A549 (cell line): Measurements from ENCODE around the gene TSPAN10. TPM values are rescaled to one million over a fixed set of nuclear protein-coding genes. Genes with fewer than 3 reads are reported as not detected.

Source experiments
- ATAC-seq, 2 experiments: fragments of 200-7000 bp in 1 of 2; fragments of >200 bp in 1 of 2; cut with Nextera tagmentation in 1 of 2; cut with Tn5 transposase in 1 of 2; 3 replicates each; pipeline versions ENCODE4 v1.8.0 to v1.9.1; 2018 to 2020; ENCODE audit warnings: mild to moderate bottlenecking in 1 of 2, moderate library complexity in 1 of 2
- CTCF ChIA-PET: fragments of 300-600 bp; sonication (Branson Sonifier 250); formaldehyde crosslinking; extraction: SDS; loops from one replicate; lab custom pipeline; 2021; ENCODE audit warnings: antibody characterized with exemption, inconsistent platforms; lab: Yijun Ruan, JAX
- POLR2A ChIA-PET: fragments of 350-600 bp; formaldehyde crosslinking; extraction: SDS; loops from one replicate; lab custom pipeline; 2021; ENCODE audit warnings: antibody characterized with exemption, inconsistent platforms; lab: Yijun Ruan, JAX
- DNase-seq, 2 experiments: peaks; one replicate each; pipeline versions ENCODE4 v3.0.0 to v3.0.0-alpha.2; 2011 to 2016; ENCODE audit warnings: low read depth in 1 of 2, low spot score in 1 of 2
- FAIRE-seq: peaks from 2 replicates; lab custom pipeline; 2011; peaks lifted over from hg19 to GRCh38; lab: Jason Lieb, UNC
- H3K27ac ChIP-seq, 2 experiments: fragments of >200 bp; sonication (Bioruptor Twin); formaldehyde crosslinking; 3 replicates each; pipeline ENCODE4 v1.5.1; 2016 to 2017
- H3K4me1 ChIP-seq: fragments of >200 bp; sonication (Bioruptor Twin); formaldehyde crosslinking; 3 replicates; pipeline ENCODE4 v1.6.1; 2016
- H3K4me2 ChIP-seq: fragments of >200 bp; sonication (Bioruptor Twin); formaldehyde crosslinking; 3 replicates; pipeline ENCODE4 v1.6.1; 2016
- H3K4me3 ChIP-seq: fragments of >200 bp; sonication (Bioruptor Twin); formaldehyde crosslinking; 3 replicates; pipeline ENCODE4 v1.5.1; 2016
- H3K9me3 ChIP-seq: fragments of >200 bp; sonication (Bioruptor Twin); formaldehyde crosslinking; 3 replicates; pipeline ENCODE4 v1.6.1; 2016
- CBX8 ChIP-seq: fragments of 200-600 bp; sonication (generic); IDR thresholded peaks from 2 replicates; pipeline ENCODE4 v1.6.1; 2016
- EHMT2 ChIP-seq: fragments of 200-600 bp; sonication (generic); IDR thresholded peaks from 2 replicates; pipeline ENCODE4 v1.6.1; 2016; ENCODE audit warnings: antibody characterized with exemption, low read depth, mild to moderate bottlenecking, moderate library complexity
- FOSL2 ChIP-seq, 2 experiments: fragments of 450-650 bp in 1 of 2; fragments of >200 bp in 1 of 2; sonication (Bioruptor Twin) in 1 of 2; formaldehyde crosslinking; IDR thresholded peaks; 2 replicates each; pipeline versions ENCODE4 v1.5.0 to v1.6.1; 2016 to 2020; ENCODE audit warnings: mild to moderate bottlenecking in 1 of 2, moderate library complexity in 1 of 2
- HDAC2 ChIP-seq: fragments of 200-600 bp; sonication (generic); IDR thresholded peaks from 2 replicates; pipeline ENCODE4 v1.6.1; 2016
- HOXA7 ChIP-seq: fragments of 250-450 bp; sonication (Bioruptor Pico); IDR thresholded peaks from 2 replicates; pipeline ENCODE4 v1.5.0; 2020; ENCODE audit warnings: mild to moderate bottlenecking, moderate library complexity
- HOXB13 ChIP-seq: fragments of 250-450 bp; sonication (Bioruptor Pico); IDR thresholded peaks from 2 replicates; pipeline ENCODE4 v1.5.0; 2020; ENCODE audit warnings: low read depth, mild to moderate bottlenecking, moderate library complexity
- JUN ChIP-seq, 2 experiments: fragments of >200 bp; sonication (Bioruptor Twin); formaldehyde crosslinking; IDR thresholded peaks; 2 replicates in 1 of 2; 3 replicates in 1 of 2; pipeline ENCODE4 v1.6.1; 2016 to 2017
- JUNB ChIP-seq: fragments of >200 bp; sonication (Bioruptor Twin); formaldehyde crosslinking; IDR thresholded peaks from 2 replicates; pipeline ENCODE4 v1.6.1; 2016
- NPAS2 ChIP-seq: fragments of 250-450 bp; sonication (Bioruptor Pico); IDR thresholded peaks from 2 replicates; pipeline ENCODE4 v1.8.0; 2022; ENCODE audit warnings: mild to moderate bottlenecking, moderate library complexity, borderline replicate concordance
- NR3C1 ChIP-seq: fragments of >200 bp; sonication (Bioruptor Twin); formaldehyde crosslinking; IDR thresholded peaks from 3 replicates; pipeline ENCODE4 v1.6.1; 2017
- PHF8 ChIP-seq: fragments of 200-600 bp; sonication (generic); IDR thresholded peaks from 2 replicates; pipeline ENCODE4 v1.6.1; 2016; ENCODE audit warnings: low read depth, mild to moderate bottlenecking, antibody characterized with exemption, moderate library complexity, borderline replicate concordance
- RARB ChIP-seq: fragments of 250-450 bp; sonication (Bioruptor Pico); IDR thresholded peaks from 2 replicates; pipeline ENCODE4 v1.8.0; 2021; ENCODE audit warnings: mild to moderate bottlenecking, moderate library complexity
- ZC3H11A ChIP-seq: fragments of 450-650 bp; IDR thresholded peaks from 2 replicates; pipeline ENCODE4 v1.6.1; 2014; ENCODE audit warnings: antibody characterized with exemption, mild to moderate bottlenecking
- ZNF302 ChIP-seq: fragments of 250-450 bp; sonication (Bioruptor Pico); IDR thresholded peaks from 2 replicates; pipeline ENCODE4 v1.9.0; 2021; ENCODE audit warnings: inconsistent platforms, mild to moderate bottlenecking, moderate library complexity
- WGBS: methylation state at CpG from one replicate; pipeline ENCODE4 v1.1.6; 2017; ENCODE audit errors: missing lambda C conversion rate; 5-methylcytosine and 5-hydroxymethylcytosine counted together
- polyA plus RNA-seq, 4 experiments: library from polyadenylated mRNA; depleted of rRNA in 3 of 4; stranded (reverse); fragments of >200 nt; fragmentation: RNase III in 1 of 4; extraction: RNeasy Plus Mini Kit Qiagen cat#74134 plus additional on column Dnase treatment in 1 of 4; gene quantifications; 2 replicates in 3 of 4; 3 replicates in 1 of 4; pipeline ENCODE4 v1.2.3, GENCODE V29; 2011 to 2017
- TF ChIP-seq, protein P1 (sequence below): fragments of >200 bp; sonication (Bioruptor Twin); formaldehyde crosslinking; IDR thresholded peaks from 3 replicates; pipeline ENCODE4 v1.6.1; 2016
- TF ChIP-seq, protein P2 (sequence below): fragments of >200 bp; sonication (Bioruptor Twin); formaldehyde crosslinking; IDR thresholded peaks from 2 replicates; pipeline ENCODE4 v1.6.1; 2016
- TF ChIP-seq, protein P3 (sequence below): fragments of 450-650 bp; IDR thresholded peaks from 2 replicates; pipeline ENCODE4 v1.6.1; 2014; ENCODE audit warnings: antibody characterized with exemption
- TF ChIP-seq, protein P4 (sequence below): IDR thresholded peaks from 2 replicates; pipeline ENCODE4 v1.6.1; 2012

TSPAN10 gene
- polyA plus RNA-seq, 2 of the 4 experiments (the other 2 are of a cell fraction), result 1.4 to 6.3 TPM

DNA sequence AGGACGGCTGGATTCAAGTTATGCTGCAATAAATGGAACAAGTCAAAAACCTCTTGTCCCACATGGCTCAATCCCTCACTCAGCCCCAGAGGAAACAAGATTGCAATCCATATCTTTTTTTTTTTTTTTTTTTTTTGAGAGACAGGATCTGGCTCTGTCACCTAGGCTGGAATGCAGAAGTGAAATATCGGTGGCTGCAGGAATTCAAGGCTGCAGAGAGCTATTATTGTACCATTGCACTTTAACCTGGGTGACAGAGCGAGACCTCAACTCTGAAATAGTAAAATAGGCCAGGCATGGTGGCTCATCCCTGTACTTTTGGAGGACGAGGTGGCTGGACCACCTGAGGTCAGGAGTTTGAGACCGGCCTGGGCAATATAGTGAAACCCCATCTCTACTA is 22.0 kb downstream of the TSPAN10 start:
- TF ChIP-seq HOXB13 (CRISPR knock-in tag) (no peak), PHF8 (no peak)
- POLR2A ChIA-PET, result no interaction called here
- FAIRE-seq (no peak), DNase-seq (no peak), ATAC-seq (no peak)
- no peak overlapping the region for H3K27ac ChIP-seq
- H3K4me3 ChIP-seq, result no peak overlapping the region
- CTCF ChIA-PET, result interaction anchor here (1.2 to 2.0 kb wide), 2 partner anchors 18 to 43 kb away, joined by 3 to 5 read pairs; no protein-coding TSS in a partner anchor
- WGBS, result 83% methylated on average over 5 of the region's 5 CpGs
- no peaks in the 10 kb centered on the region for H3K4me1 ChIP-seq
- no peaks in the 10 kb centered on the region for H3K9me3 ChIP-seq
- no peak overlapping the region for H3K4me2 ChIP-seq

DNA sequence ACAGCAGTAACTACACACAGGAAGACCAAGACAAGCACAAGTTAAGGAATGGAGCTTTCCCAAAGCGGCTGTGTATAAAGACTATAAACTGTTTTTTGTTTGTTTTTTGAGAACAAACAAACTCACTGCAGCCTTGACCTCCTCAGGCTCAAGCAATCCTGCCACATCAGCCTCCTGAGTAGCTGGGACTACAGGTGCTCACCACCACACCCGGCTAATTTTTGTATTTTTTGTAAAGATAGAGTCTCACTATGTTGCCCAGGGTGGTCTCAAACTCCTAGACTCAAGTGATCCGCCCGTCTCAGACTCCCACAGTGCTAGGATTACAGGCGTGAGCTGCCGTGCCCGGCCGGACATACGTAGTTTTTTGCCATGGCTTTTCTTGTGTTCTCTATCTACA is 23.4 kb downstream of the TSPAN10 start:
- Histone ChIP-seq H3K27ac (no peak overlapping the region), H3K4me1 (peaks cover 6% of the 10 kb centered on the region), H3K4me2 (no peak overlapping the region), H3K9me3 (no peaks in the 10 kb centered on the region)
- ChIA-PET CTCF (interaction anchor here (1.2 to 2.0 kb wide), 3 partner anchors 9 to 19 kb away, joined by 3 to 5 read pairs (median 4); no protein-coding TSS in a partner anchor), POLR2A (interaction anchor here (0.7 kb wide), 1 partner anchor 43 kb away, joined by 3 read pairs; the partner anchor contains the start of gene MRPL12)
- peak; percentile 28 for FAIRE-seq
- no peak for DNase-seq
- ATAC-seq, result no peak
- TF ChIP-seq NR3C1 (no peak), JUNB (no peak), HOXA7 (CRISPR knock-in tag) (no peak), ZNF302 (no peak), CBX8 (no peak), NPAS2 (CRISPR knock-in tag) (no peak)
- TF ChIP-seq, protein P1, sequence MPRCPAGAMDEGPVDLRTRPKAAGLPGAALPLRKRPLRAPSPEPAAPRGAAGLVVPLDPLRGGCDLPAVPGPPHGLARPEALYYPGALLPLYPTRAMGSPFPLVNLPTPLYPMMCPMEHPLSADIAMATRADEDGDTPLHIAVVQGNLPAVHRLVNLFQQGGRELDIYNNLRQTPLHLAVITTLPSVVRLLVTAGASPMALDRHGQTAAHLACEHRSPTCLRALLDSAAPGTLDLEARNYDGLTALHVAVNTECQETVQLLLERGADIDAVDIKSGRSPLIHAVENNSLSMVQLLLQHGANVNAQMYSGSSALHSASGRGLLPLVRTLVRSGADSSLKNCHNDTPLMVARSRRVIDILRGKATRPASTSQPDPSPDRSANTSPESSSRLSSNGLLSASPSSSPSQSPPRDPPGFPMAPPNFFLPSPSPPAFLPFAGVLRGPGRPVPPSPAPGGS, result no peak
- TF ChIP-seq, protein P2, sequence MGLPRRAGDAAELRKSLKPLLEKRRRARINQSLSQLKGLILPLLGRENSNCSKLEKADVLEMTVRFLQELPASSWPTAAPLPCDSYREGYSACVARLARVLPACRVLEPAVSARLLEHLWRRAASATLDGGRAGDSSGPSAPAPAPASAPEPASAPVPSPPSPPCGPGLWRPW, result no peak
- TF ChIP-seq, protein P3, sequence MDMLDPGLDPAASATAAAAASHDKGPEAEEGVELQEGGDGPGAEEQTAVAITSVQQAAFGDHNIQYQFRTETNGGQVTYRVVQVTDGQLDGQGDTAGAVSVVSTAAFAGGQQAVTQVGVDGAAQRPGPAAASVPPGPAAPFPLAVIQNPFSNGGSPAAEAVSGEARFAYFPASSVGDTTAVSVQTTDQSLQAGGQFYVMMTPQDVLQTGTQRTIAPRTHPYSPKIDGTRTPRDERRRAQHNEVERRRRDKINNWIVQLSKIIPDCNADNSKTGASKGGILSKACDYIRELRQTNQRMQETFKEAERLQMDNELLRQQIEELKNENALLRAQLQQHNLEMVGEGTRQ, result no peak
- TF ChIP-seq, all 56 proteins: peak for 0
- WGBS, result 87% methylated on average over 9 of the region's 9 CpGs
- no peak overlapping the region for H3K4me3 ChIP-seq

DNA sequence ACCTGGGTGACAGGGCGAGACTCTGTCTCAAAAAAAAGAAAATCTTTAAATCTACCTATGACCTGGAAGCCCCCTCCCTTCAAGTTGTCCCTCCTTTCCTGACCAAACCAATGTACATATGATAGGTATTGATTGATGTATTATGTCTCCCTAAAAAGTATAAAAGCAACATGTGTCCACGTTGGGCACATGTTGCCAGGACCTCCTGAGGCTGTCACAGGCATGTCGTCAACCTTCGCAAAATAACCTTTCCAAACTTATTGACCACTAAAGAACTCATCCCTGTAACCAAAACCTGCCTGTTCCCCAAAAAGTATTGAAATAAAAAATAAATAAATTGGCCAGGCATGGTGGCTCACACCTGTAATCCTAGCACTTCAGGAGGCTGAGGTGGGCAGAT is 25.0 kb downstream of the TSPAN10 start:
- no peak for TF ChIP-seq RARB (CRISPR knock-in tag)
- TF ChIP-seq EHMT2, result no peak
- no peak for FAIRE-seq
- DNase-seq, result no peak
- Histone ChIP-seq H3K4me1 (peaks cover 9% of the 10 kb centered on the region), H3K4me2 (no peak overlapping the region), H3K9me3 (no peaks in the 10 kb centered on the region), H3K27ac (no peak overlapping the region), H3K4me3 (no peak overlapping the region)
- WGBS, result 93% methylated on average over 4 of the region's 4 CpGs
- POLR2A ChIA-PET, result no interaction called here
- CTCF ChIA-PET, result interaction anchor here (1.0 to 1.3 kb wide), 2 partner anchors 14 to 148 kb away, joined by 3 to 5 read pairs; no protein-coding TSS in a partner anchor
- no peak for ATAC-seq

DNA sequence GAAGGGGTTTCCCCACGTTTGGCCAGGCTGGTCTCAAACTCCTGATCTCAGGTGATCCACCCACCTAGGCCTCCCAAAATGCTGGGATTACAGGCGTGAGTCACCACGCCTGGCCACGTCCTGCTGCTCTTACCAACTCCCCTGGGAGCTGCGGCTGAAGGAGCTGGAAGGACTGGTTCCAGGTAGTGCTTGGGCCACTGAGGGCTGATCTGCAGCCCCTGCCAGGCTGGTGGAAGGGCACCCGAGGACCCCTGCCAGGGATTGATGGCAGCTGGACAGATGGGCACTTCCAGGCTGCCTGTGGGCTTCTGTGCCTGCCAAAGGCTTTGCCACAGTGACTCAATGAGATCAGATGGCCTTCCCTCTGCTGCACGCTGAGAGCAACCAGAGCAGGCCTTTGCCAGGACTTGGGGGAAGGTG is 27.1 kb downstream of the TSPAN10 start:
- Histone ChIP-seq H3K4me1 (peaks cover 22% of the 10 kb centered on the region), H3K9me3 (no peaks in the 10 kb centered on the region), H3K27ac (no peak overlapping the region), H3K4me2 (no peak overlapping the region), H3K4me3 (no peak overlapping the region)
- POLR2A ChIA-PET, result interaction anchor here (0.7 to 1.0 kb wide), 2 partner anchors 19 to 39 kb away, joined by 3 read pairs; partner anchors contain the start of genes ARL16, HGS and MRPL12
- no peak for FAIRE-seq
- no peak for DNase-seq
- 88% methylated on average over 6 of the region's 7 CpGs for WGBS
- CTCF ChIA-PET, result interaction anchor here (0.6 to 2.7 kb wide), 3 partner anchors 12 to 63 kb away, joined by 3 to 20 read pairs (median 4); no protein-coding TSS in a partner anchor
- TF ChIP-seq ZC3H11A (no peak), HDAC2 (no peak), JUN (IDR thresholded peaks at IDR 0.05) (0 out of 5 replicates have a peak, but pooled peaks of 1 of the 2 experiments have one; percentile 10), FOSL2 (IDR thresholded peaks at IDR 0.05) (no peak), FOSL2 (CRISPR knock-in tag; IDR thresholded peaks at IDR 0.05) (no peak)
- TF ChIP-seq, protein P4, sequence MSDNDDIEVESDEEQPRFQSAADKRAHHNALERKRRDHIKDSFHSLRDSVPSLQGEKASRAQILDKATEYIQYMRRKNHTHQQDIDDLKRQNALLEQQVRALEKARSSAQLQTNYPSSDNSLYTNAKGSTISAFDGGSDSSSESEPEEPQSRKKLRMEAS, result no peak
- ATAC-seq, result no peak
